Upper lobe of right lung (tissue), 1 donor: ENCODE measurements around the gene EFHC1. TPM values are rescaled to one million over a fixed set of nuclear protein-coding genes. Genes with fewer than 3 reads are reported as not detected.

Source experiments
- ATAC-seq: fragments of 200-7000 bp; cut with Tn5 transposase; one replicate; pipeline ENCODE4 v1.9.1; 2020; ENCODE audit warnings: mild to moderate bottlenecking, moderate library complexity
- DNase-seq: peaks from one replicate; pipeline ENCODE4 v3.0.0-alpha.2; 2020
- H3K27ac ChIP-seq: fragments of 200-600 bp; one replicate; pipeline ENCODE4 v1.8.0; 2022
- H3K27me3 ChIP-seq: fragments of 200-600 bp; one replicate; pipeline ENCODE4 v1.8.0; 2022; ENCODE audit warnings: mild to moderate bottlenecking
- H3K36me3 ChIP-seq: fragments of 200-600 bp; one replicate; pipeline ENCODE4 v1.8.0; 2022
- H3K4me1 ChIP-seq: fragments of 200-600 bp; one replicate; pipeline ENCODE4 v1.8.0; 2022
- H3K4me3 ChIP-seq: fragments of 200-600 bp; one replicate; pipeline ENCODE4 v1.8.0; 2022; ENCODE audit warnings: mild to moderate bottlenecking
- H3K9me3 ChIP-seq: fragments of 200-600 bp; one replicate; pipeline ENCODE4 v1.8.0; 2022
- intact Hi-C: fragments of 100-400 bp; cut with DNase I; formaldehyde crosslinking; loops from one replicate; pipeline ENCODE4 v1.11.0; 2022
- total RNA-seq: library from RNA; stranded (reverse); fragmentation: NEBNext Ultra II Directional; extraction: Animal tissue kit (Norgen Biotek cat#: 25700); gene quantifications from one replicate; pipeline ENCODE4 v1.2.1, GENCODE V29; 2021
- TF ChIP-seq, protein P1 (sequence below): fragments of 200-600 bp; IDR thresholded peaks from one replicate; pipeline ENCODE4 v1.8.0; 2022; ENCODE audit warnings: antibody characterized with exemption
- donor health status: DM: no; HTN: yes; CAD: no; lungs with severe emphysema.

Gene EFHC1
- total RNA-seq, 1 donor from 2014 or later: 16.8 TPM

DNA sequence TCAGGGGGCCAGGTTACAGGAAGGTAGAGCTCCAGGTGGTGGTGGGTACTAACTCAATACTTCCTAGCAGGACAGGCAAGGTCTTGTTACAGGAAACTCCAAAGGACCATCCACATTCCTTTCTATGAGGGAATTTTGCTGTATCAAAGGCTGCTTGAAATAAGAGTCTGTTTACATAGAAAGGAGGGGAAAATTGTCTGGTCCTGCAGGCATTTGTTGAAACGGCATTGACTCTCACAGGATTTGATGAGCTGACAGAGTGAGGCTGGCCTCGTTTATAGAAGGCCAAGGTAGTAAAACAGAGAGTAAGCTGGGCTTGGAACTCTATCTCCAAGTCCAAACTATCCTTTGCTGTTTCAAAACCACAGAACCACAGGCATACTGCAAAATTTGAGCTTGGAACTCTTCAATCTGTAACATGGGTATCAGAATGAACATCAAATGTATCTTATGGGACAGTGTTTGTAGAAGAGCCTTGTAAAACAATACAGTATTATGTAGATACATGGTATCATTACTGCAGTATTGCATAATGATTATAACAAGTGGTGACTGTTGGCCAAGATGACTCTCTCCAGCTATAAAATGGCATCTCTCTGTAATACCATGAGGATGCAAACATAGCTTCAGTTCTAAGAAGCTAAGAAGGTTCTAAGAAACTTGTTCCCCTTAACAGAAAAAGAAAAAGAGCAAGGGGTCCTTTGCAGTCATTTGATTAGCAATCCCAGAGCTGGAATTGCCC lies 95.2 kb downstream of the EFHC1 start:
- H3K27ac ChIP-seq: peak overlapping the region; percentile 42
- TF ChIP-seq, protein P1, sequence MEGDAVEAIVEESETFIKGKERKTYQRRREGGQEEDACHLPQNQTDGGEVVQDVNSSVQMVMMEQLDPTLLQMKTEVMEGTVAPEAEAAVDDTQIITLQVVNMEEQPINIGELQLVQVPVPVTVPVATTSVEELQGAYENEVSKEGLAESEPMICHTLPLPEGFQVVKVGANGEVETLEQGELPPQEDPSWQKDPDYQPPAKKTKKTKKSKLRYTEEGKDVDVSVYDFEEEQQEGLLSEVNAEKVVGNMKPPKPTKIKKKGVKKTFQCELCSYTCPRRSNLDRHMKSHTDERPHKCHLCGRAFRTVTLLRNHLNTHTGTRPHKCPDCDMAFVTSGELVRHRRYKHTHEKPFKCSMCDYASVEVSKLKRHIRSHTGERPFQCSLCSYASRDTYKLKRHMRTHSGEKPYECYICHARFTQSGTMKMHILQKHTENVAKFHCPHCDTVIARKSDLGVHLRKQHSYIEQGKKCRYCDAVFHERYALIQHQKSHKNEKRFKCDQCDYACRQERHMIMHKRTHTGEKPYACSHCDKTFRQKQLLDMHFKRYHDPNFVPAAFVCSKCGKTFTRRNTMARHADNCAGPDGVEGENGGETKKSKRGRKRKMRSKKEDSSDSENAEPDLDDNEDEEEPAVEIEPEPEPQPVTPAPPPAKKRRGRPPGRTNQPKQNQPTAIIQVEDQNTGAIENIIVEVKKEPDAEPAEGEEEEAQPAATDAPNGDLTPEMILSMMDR: no peak
- H3K4me1 ChIP-seq: peaks cover 60% of the 10 kb centered on the region
- intact Hi-C loops: loop anchor here (10.0 kb wide), 1 partner anchor 49 kb away; no protein-coding TSS in a partner anchor
- no peak for DNase-seq
- no peaks in the 10 kb centered on the region for H3K27me3 ChIP-seq
- no peak for ATAC-seq
- peaks cover 18% of the 10 kb centered on the region for H3K36me3 ChIP-seq
- no peaks in the 10 kb centered on the region for H3K9me3 ChIP-seq
- no peak overlapping the region for H3K4me3 ChIP-seq

DNA sequence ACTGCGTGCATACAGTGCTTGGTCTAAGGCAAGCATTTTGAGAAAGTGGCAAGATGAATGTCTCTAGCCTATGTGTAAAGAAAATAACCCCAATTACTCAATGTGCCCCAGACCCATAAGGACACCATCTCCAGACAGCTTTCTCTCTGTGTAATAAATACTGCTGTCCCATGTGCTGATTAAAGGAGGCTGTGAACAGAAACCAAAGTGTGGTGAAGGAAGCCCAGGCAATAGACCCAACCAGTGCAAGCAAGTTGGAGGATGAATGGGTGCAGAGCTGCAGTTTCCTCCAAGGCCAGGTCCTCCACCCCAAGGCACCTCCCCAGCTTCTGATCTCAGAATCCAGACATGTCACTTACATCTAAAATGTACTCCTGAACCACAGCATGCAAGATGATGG lies 96.1 kb downstream of the EFHC1 start:
- intact Hi-C loops: loop anchor here (10.0 kb wide), 1 partner anchor 49 kb away; no protein-coding TSS in a partner anchor
- Histone ChIP-seq H3K9me3 (no peaks in the 10 kb centered on the region), H3K4me3 (no peak overlapping the region), H3K27ac (no peak overlapping the region), H3K27me3 (no peaks in the 10 kb centered on the region), H3K36me3 (peaks cover 14% of the 10 kb centered on the region), H3K4me1 (peaks cover 57% of the 10 kb centered on the region)
- ATAC-seq (no peak), DNase-seq (no peak)
- TF ChIP-seq, protein P1: no peak

DNA sequence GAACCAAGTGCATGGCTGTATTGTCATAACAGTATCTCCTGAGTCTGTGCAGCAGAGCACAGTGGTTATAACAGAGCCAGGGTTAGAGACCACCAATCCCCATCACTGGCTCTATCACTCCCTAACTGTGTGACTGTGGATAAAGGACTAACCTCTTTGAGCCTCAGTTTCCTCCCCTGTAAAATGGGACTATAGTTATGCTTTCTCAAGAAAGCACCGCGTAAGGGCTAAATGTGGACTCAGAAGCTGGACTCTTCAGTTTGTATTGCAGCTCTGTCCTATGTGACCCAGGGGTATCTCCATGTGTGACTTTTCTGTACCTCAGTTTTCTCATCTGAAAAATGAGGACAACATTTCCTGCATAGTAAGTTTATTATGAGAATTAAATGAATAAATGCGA lies 96.8 kb downstream of the EFHC1 start:
- Histone ChIP-seq H3K27ac (no peak overlapping the region), H3K27me3 (no peaks in the 10 kb centered on the region), H3K4me1 (peaks cover 56% of the 10 kb centered on the region), H3K36me3 (peaks cover 14% of the 10 kb centered on the region), H3K4me3 (no peak overlapping the region), H3K9me3 (no peaks in the 10 kb centered on the region)
- intact Hi-C loops: loop anchor here (10.0 kb wide), 1 partner anchor 48 kb away; no protein-coding TSS in a partner anchor
- TF ChIP-seq, protein P1: no peak
- ATAC-seq: no peak
- DNase-seq: no peak

DNA sequence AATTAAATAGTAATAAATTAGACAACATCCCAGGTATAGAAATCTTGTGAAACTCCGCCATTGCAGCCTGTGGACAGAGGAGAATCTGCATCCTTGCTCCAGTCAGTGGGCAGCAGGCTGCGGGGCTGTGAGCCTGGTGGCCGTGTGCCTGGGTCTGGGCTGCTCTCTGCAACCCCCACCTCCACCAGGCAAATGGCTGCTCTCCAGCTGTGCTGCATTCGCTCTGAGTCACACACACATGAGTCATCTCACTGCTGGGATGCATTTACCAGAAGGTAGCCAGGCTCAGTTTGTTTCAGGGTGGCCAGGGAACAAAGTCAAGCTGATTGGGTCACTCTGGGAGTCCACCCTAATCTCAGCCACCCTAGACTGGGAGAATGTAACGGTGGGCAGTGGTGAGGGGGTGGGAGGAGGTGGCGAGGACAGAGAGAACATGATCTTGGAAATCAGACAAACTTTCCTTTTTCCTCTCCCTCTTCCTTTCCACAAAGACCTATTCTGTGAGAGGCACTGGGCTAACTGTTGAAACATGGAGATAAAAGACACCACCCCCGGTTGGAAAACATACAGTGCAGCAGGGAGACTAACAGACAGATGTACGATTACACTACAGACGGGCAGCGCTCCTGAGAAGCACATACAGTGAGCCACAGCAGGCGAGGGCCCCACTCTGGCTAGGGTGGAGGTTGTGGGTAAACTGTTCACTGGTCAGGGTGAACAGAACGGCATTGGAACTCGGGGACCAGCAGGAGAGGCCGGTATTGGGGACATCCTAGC lies 97.5 kb downstream of the EFHC1 start:
- Histone ChIP-seq H3K27ac (peak overlapping the region; percentile 78), H3K27me3 (no peaks in the 10 kb centered on the region), H3K4me3 (no peak overlapping the region), H3K36me3 (peaks cover 14% of the 10 kb centered on the region), H3K4me1 (peaks cover 54% of the 10 kb centered on the region), H3K9me3 (no peaks in the 10 kb centered on the region)
- TF ChIP-seq, protein P1: no peak
- ATAC-seq (peak; percentile 81), DNase-seq (no peak)
- intact Hi-C loops: loop anchor here (10.0 kb wide), 1 partner anchor 47 kb away; no protein-coding TSS in a partner anchor

DNA sequence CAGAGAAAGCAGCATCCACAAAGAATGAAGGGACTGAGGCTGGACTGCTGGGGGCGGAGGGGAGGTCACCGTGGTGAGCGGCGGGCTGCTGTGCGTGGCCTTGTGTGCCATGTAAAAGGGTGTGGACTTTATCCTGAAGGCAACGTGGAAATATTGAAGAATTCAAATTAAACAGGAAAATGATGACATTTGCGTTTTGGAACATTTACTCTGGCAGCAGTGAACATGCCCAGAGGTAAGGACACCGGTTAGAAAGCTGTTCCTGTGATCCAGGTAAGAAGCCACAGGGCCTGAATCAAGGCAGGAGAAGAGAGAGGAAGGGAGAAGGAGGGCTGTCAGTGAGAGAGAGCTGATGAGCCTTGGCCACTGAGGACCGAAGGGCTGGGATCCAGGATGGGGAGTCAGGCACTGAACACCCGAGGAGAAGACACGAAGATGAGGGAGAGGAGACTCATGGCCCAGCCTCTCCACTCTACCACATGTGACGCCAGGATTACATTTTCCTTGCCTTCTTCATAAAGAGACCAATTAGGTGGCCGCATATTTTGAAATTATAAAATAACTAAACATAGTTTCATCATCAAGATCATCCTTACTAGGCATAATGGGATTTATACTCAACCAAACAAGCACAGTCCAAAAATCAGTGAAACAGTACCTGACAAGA lies 98.3 kb downstream of the EFHC1 start:
- TF ChIP-seq, protein P1: no peak
- intact Hi-C loops: loop anchor here (10.0 kb wide), 1 partner anchor 46 kb away; no protein-coding TSS in a partner anchor
- no peak for DNase-seq
- no peaks in the 10 kb centered on the region for H3K9me3 ChIP-seq
- peaks cover 49% of the 10 kb centered on the region for H3K4me1 ChIP-seq
- H3K27me3 ChIP-seq: no peaks in the 10 kb centered on the region
- H3K4me3 ChIP-seq: no peak overlapping the region
- ATAC-seq: no peak
- peaks cover 14% of the 10 kb centered on the region for H3K36me3 ChIP-seq
- H3K27ac ChIP-seq: peak overlapping the region; percentile 78
